NCI-H524 (cell line): Measurements from ENCODE around the gene MTLN.
"Not testable (repeated sequence)": the region's sequence is repeated elsewhere in the genome, so short reads cannot be mapped to it uniquely, and the experiment has no call there.

Experiments used
- DNase-seq, 2 experiments: peaks; one replicate each; lab custom pipeline; 2025; lab: John Stamatoyannopoulos, UW

MTLN gene

DNA sequence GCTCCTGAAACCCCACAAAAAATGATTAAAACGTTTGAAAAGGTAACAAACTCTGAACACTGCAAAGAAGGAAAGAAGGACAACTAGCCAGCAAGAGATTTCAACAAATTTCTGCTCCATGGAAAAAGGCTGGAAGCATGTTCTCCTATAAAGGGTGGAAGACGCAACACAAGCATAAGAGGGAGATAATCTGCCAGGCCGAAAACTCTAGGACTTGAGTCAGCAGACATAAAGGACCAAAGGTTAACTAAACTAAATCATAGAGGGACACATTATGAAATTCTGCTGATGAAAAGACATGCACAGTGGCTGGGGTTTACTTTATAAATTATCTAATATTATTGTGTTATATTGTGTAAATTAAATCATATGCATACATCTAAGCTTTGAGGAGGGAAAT is 14.3 kb downstream of the MTLN start:
- DNase-seq, result no peak

DNA sequence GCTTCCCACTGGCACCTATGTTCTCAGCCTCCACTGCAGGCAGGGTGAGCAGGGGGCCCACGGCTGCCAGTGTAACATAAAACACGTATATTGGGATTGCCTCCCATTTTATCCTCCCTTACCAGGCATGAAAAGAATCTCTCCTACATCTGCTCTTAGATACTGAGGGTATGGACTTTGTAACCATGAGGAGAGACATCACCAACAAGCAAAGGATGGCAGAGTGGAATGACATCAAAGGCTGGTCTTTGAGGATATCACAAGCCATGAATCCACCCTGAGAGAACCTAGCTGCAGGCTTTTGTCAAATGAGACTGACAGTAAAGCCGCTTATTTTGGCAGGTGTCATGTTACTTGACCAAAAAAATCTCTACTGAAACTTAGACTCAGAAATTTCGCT is 14.9 kb downstream of the MTLN start:
- no peak for DNase-seq

DNA sequence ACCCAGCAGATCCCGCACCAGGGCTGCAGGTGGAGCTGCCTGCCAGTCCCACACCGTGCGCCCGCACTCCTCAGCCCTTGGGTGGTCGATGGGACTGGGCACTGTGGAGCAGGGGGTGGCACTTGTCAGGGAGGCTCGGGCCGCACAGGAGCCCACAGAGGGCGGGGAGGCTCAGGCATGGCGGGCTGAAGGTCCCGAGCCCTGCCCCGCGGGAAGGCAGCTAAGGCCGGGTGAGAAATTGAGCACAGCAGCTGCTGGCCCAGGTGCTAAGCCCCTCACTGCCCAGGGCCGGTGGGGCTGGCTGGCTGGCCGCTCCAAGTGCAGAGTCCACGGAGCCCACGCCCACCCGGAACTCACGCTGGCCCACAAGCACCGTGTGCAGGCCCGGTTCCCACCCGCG is 22.2 kb downstream of the MTLN start:
- not testable (repeated sequence) for DNase-seq

DNA sequence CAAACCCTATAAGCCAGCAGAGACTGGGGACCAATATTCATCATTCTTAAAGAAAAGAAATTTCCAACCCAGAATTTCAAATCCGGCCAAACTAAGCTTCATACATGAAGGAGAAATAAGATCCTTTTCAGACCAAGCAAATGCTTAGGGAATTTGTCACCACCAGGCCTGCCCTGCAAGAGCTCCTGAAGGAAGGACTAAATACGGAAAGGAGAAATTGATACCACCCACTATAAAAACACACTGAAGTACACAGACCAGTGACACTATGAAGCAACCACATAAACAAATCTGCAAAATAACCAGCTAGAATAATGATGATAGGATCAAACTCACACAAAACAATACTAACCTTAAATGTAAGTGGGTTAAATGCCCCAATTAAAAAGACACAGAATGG is 29.9 kb downstream of the MTLN start:
- DNase-seq, result no peak

DNA sequence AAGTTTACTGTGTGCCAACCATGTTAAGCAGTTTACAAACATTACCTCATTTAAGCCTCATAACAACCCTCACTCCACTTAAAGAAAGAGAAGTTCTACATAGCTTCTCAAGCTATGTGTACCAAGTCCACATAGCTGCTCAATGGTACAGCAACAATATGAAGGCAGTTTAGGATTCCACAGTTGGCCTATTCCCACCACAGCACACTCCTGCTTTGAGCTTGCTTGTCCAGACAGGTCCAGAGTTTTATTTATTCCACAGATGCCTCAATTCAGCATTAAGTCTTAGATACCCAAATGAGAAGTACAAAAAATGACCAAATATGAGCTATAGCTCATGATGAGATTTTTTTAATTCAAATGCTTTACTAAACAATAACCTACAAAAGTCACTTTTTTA is 32.3 kb downstream of the MTLN start:
- no peak for DNase-seq

DNA sequence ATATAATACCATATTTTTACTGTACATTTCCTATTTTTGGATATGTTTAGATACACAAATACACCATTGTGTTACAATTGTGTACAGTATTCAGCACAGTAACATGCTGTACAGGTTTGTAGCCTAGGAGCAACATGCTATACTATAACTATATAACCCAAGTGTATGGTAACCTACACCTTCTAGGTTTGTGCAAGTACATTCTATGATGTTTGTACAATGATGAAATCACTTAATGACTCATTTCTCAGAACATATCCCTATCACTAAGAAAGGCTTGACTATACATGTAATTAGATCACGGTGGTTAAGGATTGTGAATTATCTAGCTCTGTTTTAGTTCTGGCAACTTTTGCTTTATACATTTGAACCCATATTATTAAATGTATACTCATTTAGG is 38.8 kb downstream of the MTLN start:
- DNase-seq, result no peak

DNA sequence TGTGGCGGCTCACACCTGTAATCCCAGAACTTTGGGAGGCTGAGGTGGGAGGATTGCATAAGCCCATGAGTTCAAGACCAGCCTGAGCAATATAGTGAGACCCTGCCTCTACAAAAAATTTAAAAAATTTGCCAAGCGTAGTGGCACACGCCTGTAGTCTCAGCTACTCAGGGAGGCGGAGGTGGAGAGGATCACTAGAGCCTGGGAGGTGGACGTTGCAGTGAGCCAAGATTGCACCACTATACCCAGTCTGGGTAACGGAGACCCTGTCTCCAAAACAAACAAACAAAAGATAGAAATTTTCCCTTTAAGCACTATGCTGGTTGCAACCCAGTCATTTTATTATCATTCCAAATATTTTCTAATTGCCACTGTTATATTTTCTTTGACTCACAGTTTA is 39.8 kb downstream of the MTLN start:
- DNase-seq, result no peak

DNA sequence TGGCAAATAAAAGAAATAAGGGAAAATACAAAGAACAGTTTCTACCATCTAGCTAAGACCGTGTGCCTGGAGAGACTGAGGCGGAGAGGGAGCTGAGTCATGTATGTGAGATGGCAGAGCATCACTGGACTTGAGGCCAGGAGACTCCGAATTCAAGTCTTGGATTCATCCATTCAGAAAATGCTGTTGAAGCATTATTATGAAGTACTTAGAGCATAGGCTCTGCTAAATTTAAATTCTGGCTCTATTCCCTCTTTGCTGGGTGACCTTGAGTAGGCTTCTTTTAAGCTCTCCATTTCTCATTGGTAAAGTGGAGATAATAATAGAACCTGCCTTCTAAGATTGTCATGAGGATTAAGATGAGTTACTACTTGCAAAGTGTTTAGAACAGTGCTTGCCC is 42.2 kb downstream of the MTLN start:
- DNase-seq, result no peak

DNA sequence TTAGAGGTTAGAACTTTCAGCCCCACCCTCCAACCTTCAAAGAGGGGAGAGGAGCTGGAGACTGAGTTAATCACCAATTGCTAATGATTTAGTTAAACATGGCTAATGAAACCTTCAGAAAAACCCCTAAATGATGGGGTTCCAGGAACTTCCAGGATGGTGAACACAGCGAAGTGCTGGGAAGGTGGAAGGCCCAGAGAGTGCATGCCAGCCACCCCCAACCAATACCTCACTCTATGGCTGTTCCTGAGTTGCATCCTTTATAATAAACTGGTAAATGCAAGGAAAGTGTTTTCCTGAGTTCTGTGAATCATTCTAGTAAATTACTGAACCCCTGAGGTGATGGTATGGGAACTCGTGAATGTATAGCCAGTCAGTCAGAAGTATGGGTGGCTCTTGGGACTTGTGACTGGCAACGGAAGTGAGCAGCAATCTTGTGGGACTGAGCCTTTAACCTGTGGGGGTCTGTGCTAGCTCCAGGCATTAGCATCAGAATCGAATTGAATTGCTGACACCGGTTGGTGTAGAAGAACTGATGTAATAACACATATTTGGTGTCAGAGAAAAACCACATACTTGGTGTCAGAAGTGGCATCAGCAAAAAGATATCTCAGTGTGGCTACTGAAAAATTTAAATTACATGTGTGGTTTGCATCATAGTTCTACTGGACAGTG is 44.9 kb downstream of the MTLN start:
- DNase-seq, result no peak

DNA sequence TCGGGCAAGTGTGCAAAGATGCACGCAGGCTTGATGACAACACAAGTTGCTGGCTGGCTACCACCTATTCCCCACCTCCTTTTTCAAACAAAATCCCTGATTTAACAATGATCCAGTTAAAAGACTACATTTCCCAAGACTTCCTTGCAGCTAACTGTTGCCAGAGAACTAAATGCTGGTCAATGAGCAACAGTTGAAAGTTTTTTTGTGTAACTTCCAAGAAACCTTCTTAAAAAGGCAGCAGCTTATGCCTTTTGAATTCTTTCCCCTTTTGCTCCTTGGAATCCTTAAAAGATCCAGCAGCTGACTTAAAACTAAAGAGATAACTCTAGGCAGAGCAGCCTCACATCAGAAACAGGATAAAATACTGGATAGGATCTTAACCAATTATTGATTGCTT is 46.1 kb downstream of the MTLN start:
- DNase-seq, result no peak
